SW 1271 (cell line): ENCODE results near the gene IZUMO1R.
"Not testable (repeated sequence)": the region's sequence is repeated elsewhere in the genome, so short reads cannot be mapped to it uniquely, and the experiment has no call there.

Experiments used
- DNase-seq, 2 experiments: peaks; one replicate each; lab custom pipeline; 2025; lab: John Stamatoyannopoulos, UW

The IZUMO1R gene

GRCh38 chr11:94326947-94327346 lies 22.6 kb downstream of the IZUMO1R start:
- DNase-seq, result no peak

GRCh38 chr11:94328587-94329080 lies 24.3 kb downstream of the IZUMO1R start:
- no peak for DNase-seq

GRCh38 chr11:94329501-94329900 lies 25.1 kb downstream of the IZUMO1R start:
- DNase-seq, result no peak

GRCh38 chr11:94330789-94331188 lies 26.4 kb downstream of the IZUMO1R start:
- DNase-seq, result no peak

GRCh38 chr11:94332814-94333213 lies 28.4 kb downstream of the IZUMO1R start:
- DNase-seq, result no peak

GRCh38 chr11:94336033-94336432 lies 31.7 kb downstream of the IZUMO1R start:
- DNase-seq, result no peak

- no peak for DNase-seq
Observed at GRCh38 chr11:94338651-94339050, 34.3 kb downstream of the IZUMO1R start.

GRCh38 chr11:94342250-94342649 lies 37.9 kb downstream of the IZUMO1R start:
- DNase-seq, result no peak

- no peak for DNase-seq
Observed at GRCh38 chr11:94343495-94343894, 39.1 kb downstream of the IZUMO1R start.

GRCh38 chr11:94346311-94346710 lies 41.9 kb downstream of the IZUMO1R start:
- DNase-seq, result not testable (repeated sequence)

- not testable (repeated sequence) for DNase-seq
Observed at GRCh38 chr11:94350850-94351563, 46.6 kb downstream of the IZUMO1R start.
